ENCODE measurements around the gene TPPP.

DNA sequence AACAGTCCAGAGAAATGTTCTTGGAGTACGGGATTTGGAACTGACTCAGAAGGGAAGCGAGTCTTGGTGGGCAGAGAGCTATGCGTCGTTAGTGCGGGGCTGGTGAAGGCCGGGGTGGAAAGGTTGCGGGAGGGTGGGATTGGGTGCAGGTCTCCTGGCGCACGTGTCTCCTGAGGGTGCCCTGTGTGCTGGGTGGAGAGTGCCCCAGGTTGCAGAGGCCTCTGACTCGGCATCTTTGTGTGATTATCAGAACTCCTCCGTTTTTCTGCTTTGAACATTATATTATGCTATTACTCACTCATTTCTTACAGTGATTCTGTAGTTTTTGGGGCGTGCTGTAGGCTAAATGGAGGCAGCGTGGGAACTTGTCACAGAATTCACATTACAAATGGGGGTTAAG is 69.6 kb downstream of the TPPP start:
- TF ChIP-seq, protein P1, sequence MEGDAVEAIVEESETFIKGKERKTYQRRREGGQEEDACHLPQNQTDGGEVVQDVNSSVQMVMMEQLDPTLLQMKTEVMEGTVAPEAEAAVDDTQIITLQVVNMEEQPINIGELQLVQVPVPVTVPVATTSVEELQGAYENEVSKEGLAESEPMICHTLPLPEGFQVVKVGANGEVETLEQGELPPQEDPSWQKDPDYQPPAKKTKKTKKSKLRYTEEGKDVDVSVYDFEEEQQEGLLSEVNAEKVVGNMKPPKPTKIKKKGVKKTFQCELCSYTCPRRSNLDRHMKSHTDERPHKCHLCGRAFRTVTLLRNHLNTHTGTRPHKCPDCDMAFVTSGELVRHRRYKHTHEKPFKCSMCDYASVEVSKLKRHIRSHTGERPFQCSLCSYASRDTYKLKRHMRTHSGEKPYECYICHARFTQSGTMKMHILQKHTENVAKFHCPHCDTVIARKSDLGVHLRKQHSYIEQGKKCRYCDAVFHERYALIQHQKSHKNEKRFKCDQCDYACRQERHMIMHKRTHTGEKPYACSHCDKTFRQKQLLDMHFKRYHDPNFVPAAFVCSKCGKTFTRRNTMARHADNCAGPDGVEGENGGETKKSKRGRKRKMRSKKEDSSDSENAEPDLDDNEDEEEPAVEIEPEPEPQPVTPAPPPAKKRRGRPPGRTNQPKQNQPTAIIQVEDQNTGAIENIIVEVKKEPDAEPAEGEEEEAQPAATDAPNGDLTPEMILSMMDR (IDR thresholded peaks at IDR 0.05; ENCODE audit: low read depth, low read length): no peak
- no peak for TF ChIP-seq EZH2phosphoT487 (IDR thresholded peaks at IDR 0.05; ENCODE audit: low read depth)

Data from OCI-LY3 (cell line).